ENCODE data around the gene SLK. TPM values are rescaled to one million over a fixed set of nuclear protein-coding genes. Genes with fewer than 3 reads are reported as not detected.

Gene SLK
- polyA plus RNA-seq, 1 of the 3 experiments (the other 2 are of a cell fraction): 4.0 TPM

GRCh38 chr10:104035194-104036068 lies 68.5 kb downstream of the SLK start:
- H3K9ac ChIP-seq: no peak overlapping the region
- H3K27ac ChIP-seq (ENCODE audit: low read depth in 2 of 2, low read length in 1 of 2): no peak overlapping the region
- ChIA-PET POLR2A (no interaction called here), CTCF (interaction anchor here (0.6 to 1.2 kb wide), 3 partner anchors 9 to 431 kb away, joined by 3 read pairs; partner anchors contain the start of gene CFAP58)
- no peaks in the 10 kb centered on the region for H3K9me2 ChIP-seq
- 86% methylated on average over 16 of the region's 18 CpGs for WGBS (ENCODE audit: low lambda C conversion rate)
- no peak overlapping the region for H2AFZ ChIP-seq (ENCODE audit: low read depth)
- no peak overlapping the region for H3K4me3 ChIP-seq (ENCODE audit: low read depth in 2 of 2, low read length in 1 of 2)
- no peak for DNase-seq
- H3K79me2 ChIP-seq (ENCODE audit: insufficient read depth): no peaks in the 10 kb centered on the region
- no peaks in the 10 kb centered on the region for H3K9me3 ChIP-seq
- no peak for TF ChIP-seq RXRA (IDR thresholded peaks at IDR 0.05; ENCODE audit: borderline replicate concordance, low read depth)
- TF ChIP-seq FOXM1 (IDR thresholded peaks at IDR 0.05; ENCODE audit: low read depth): no peak
- no peak for TF ChIP-seq CHD2 (IDR thresholded peaks at IDR 0.05; ENCODE audit: low read length, partially characterized antibody)
- TF ChIP-seq, protein P1, sequence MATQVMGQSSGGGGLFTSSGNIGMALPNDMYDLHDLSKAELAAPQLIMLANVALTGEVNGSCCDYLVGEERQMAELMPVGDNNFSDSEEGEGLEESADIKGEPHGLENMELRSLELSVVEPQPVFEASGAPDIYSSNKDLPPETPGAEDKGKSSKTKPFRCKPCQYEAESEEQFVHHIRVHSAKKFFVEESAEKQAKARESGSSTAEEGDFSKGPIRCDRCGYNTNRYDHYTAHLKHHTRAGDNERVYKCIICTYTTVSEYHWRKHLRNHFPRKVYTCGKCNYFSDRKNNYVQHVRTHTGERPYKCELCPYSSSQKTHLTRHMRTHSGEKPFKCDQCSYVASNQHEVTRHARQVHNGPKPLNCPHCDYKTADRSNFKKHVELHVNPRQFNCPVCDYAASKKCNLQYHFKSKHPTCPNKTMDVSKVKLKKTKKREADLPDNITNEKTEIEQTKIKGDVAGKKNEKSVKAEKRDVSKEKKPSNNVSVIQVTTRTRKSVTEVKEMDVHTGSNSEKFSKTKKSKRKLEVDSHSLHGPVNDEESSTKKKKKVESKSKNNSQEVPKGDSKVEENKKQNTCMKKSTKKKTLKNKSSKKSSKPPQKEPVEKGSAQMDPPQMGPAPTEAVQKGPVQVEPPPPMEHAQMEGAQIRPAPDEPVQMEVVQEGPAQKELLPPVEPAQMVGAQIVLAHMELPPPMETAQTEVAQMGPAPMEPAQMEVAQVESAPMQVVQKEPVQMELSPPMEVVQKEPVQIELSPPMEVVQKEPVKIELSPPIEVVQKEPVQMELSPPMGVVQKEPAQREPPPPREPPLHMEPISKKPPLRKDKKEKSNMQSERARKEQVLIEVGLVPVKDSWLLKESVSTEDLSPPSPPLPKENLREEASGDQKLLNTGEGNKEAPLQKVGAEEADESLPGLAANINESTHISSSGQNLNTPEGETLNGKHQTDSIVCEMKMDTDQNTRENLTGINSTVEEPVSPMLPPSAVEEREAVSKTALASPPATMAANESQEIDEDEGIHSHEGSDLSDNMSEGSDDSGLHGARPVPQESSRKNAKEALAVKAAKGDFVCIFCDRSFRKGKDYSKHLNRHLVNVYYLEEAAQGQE (IDR thresholded peaks at IDR 0.05; ENCODE audit: low read depth, low read length): no peak
- TF ChIP-seq GABPA (IDR thresholded peaks at IDR 0.05; ENCODE audit: low read depth): no peak
- TF ChIP-seq, protein P2, sequence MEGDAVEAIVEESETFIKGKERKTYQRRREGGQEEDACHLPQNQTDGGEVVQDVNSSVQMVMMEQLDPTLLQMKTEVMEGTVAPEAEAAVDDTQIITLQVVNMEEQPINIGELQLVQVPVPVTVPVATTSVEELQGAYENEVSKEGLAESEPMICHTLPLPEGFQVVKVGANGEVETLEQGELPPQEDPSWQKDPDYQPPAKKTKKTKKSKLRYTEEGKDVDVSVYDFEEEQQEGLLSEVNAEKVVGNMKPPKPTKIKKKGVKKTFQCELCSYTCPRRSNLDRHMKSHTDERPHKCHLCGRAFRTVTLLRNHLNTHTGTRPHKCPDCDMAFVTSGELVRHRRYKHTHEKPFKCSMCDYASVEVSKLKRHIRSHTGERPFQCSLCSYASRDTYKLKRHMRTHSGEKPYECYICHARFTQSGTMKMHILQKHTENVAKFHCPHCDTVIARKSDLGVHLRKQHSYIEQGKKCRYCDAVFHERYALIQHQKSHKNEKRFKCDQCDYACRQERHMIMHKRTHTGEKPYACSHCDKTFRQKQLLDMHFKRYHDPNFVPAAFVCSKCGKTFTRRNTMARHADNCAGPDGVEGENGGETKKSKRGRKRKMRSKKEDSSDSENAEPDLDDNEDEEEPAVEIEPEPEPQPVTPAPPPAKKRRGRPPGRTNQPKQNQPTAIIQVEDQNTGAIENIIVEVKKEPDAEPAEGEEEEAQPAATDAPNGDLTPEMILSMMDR (IDR thresholded peaks at IDR 0.05): no peak
- no peak for TF ChIP-seq TEAD4 (IDR thresholded peaks at IDR 0.05; ENCODE audit: borderline replicate concordance, insufficient read depth)
- no peak for TF ChIP-seq RFX5 (IDR thresholded peaks at IDR 0.05; ENCODE audit: low read length)
- no peak for TF ChIP-seq ELF1 (IDR thresholded peaks at IDR 0.05)
- TF ChIP-seq SMC3 (IDR thresholded peaks at IDR 0.05; ENCODE audit: low read depth, low read length): no peak
- no peak for TF ChIP-seq YY1 (IDR thresholded peaks at IDR 0.05; ENCODE audit: low read depth)
- TF ChIP-seq, protein P3, sequence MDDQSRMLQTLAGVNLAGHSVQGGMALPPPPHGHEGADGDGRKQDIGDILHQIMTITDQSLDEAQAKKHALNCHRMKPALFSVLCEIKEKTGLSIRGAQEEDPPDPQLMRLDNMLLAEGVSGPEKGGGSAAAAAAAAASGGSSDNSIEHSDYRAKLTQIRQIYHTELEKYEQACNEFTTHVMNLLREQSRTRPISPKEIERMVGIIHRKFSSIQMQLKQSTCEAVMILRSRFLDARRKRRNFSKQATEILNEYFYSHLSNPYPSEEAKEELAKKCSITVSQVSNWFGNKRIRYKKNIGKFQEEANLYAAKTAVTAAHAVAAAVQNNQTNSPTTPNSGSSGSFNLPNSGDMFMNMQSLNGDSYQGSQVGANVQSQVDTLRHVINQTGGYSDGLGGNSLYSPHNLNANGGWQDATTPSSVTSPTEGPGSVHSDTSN (IDR thresholded peaks at IDR 0.05): no peak
- TF ChIP-seq EZH2phosphoT487 (IDR thresholded peaks at IDR 0.05; ENCODE audit: borderline replicate concordance, low read depth): no peak
- TF ChIP-seq FOXJ3 (CRISPR knock-in tag; IDR thresholded peaks at IDR 0.05): no peak
- TF ChIP-seq RAD21 (IDR thresholded peaks at IDR 0.05; ENCODE audit: low read length): no peak
- TF ChIP-seq NRF1 (IDR thresholded peaks at IDR 0.05; ENCODE audit: low read depth, low read length): no peak
- TF ChIP-seq ZBTB33 (IDR thresholded peaks at IDR 0.05; ENCODE audit: borderline replicate concordance, low read depth): no peak
- TF ChIP-seq TAF1 (IDR thresholded peaks at IDR 0.05; ENCODE audit: borderline replicate concordance, low read depth, low read length): no peak
- H4K20me1 ChIP-seq (ENCODE audit: insufficient read depth): no peaks in the 10 kb centered on the region
- no peak overlapping the region for H3K4me2 ChIP-seq
- H3F3A ChIP-seq (replicated peaks; ENCODE audit: insufficient read depth): peaks cover 3% of the 10 kb centered on the region
- H3K27me3 ChIP-seq (ENCODE audit: insufficient read depth): no peaks in the 10 kb centered on the region
- H3K36me3 ChIP-seq (replicated peaks in 1 of 2; ENCODE audit: control insufficient read depth in 1 of 2, insufficient read depth in 2 of 2, low read length in 1 of 2): peaks cover 11 to 12% of the 10 kb centered on the region in 2 experiments
- H3K4me1 ChIP-seq (ENCODE audit: control insufficient read depth in 1 of 2, insufficient read depth in 2 of 2, low read depth in 1 of 2, low read length in 1 of 2): no peaks in the 10 kb centered on the region
